ENCODE data around the gene SLC2A4. TPM values are rescaled to one million over a fixed set of nuclear protein-coding genes. Genes with fewer than 3 reads are reported as not detected.

The SLC2A4 gene
- total and polyA plus RNA-seq, 2 of the 4 experiments (the other 2 are of a cell fraction) = 0.07 TPM; not detected in 1

- ATAC-seq (ENCODE audit: low read depth) (no peak), DNase-seq (no peak)
- Histone ChIP-seq H4K8ac (ENCODE audit: low read depth in 2 of 2, low read length in 2 of 2) (peak overlapping the region; percentile 80 to 87; a peak in 3 of 4 replicates), H3K23ac (ENCODE audit: low read depth, low read length) (peak overlapping the region; percentile 10; the same call in 1 of the 2 replicates), H3K36me3 (ENCODE audit: control insufficient read depth, insufficient read depth, low read length) (peaks cover 28% of the 10 kb centered on the region), H3K9me1 (ENCODE audit: insufficient read depth, low read length) (no peaks in the 10 kb centered on the region), H3K4me1 (ENCODE audit: control insufficient read depth, insufficient read depth, low read length) (peaks cover 8% of the 10 kb centered on the region), H3K9ac (ENCODE audit: low read depth, low read length) (peak overlapping the region; percentile 81), H3K27me3 (ENCODE audit: control insufficient read depth, insufficient read depth, low read length) (no peaks in the 10 kb centered on the region), H2AFZ (replicated peaks; ENCODE audit: low read length, poor library complexity) (peak overlapping the region; percentile 90), H2BK15ac (ENCODE audit: low read depth, low read length) (peak overlapping the region; percentile 39; the same call in 1 of the 3 replicates), H3K56ac (ENCODE audit: extremely low read depth, insufficient read depth, low read length) (no peak overlapping the region; the same call in none of the 2 replicates), H3K18ac (ENCODE audit: low read depth, low read length) (no peak overlapping the region; the same call in 1 of the 2 replicates), H2BK5ac (ENCODE audit: low read depth, low read length, poor library complexity, severe bottlenecking) (peak overlapping the region; percentile 68), H3K4me2 (ENCODE audit: low read depth, low read length) (peak overlapping the region; percentile 95), H3K4me3 (ENCODE audit: insufficient read depth, low read depth, low read length) (peak overlapping the region; percentile 90), H4K91ac (ENCODE audit: insufficient read depth, low read depth, low read length) (peak overlapping the region; percentile 69), H2AK5ac (ENCODE audit: low read depth, low read length) (peak overlapping the region; percentile 77), H2AK9ac (replicated peaks; ENCODE audit: low read depth, low read length, poor library complexity) (peak overlapping the region; percentile 92), H2BK120ac (ENCODE audit: low read depth, low read length) (no peak overlapping the region; the same call in 1 of the 2 replicates), H2BK20ac (ENCODE audit: low read depth, low read length) (no peak overlapping the region), H3K14ac (replicated peaks; ENCODE audit: low read depth, low read length) (peak overlapping the region; percentile 69), H4K5ac (ENCODE audit: low read depth, low read length) (peak overlapping the region; percentile 77), H3K4ac (ENCODE audit: low read depth, low read length) (peak overlapping the region; percentile 51), H3K79me1 (ENCODE audit: low read depth in 1 of 2, low read length in 2 of 2) (peaks cover 13 to 49% of the 10 kb centered on the region in 2 experiments), H4K20me1 (ENCODE audit: insufficient read depth, low read length) (peaks cover 7% of the 10 kb centered on the region; the same call in 1 of the 2 replicates), H3K27ac (ENCODE audit: insufficient read depth, low read length) (peak overlapping the region; percentile 82), H3K9me3 (ENCODE audit: control insufficient read depth, insufficient read depth, low read length) (no peaks in the 10 kb centered on the region)
- ChIA-PET POLR2A (ENCODE audit: unreplicated experiment) (no interaction called here), CTCF (no interaction called here)
- intact Hi-C loops (cut with micrococcal nuclease) (no loop called here), in situ Hi-C loops (cut with MboI; ENCODE audit: low sequenced_read_pairs) (loop anchor here (25.0 kb wide), 1 partner anchor 919 kb away; the partner anchor contains the start of genes PER1 and VAMP2), dilution Hi-C loops (cut with HindIII; ENCODE audit: low sequenced_read_pairs, unreplicated experiment) (no loop called here)
- TF ChIP-seq MAZ (IDR thresholded peaks at IDR 0.05; ENCODE audit: borderline replicate concordance, low read depth, low read length) (no peak), CEBPB (IDR thresholded peaks at IDR 0.05; ENCODE audit: low read depth, low read length) (no peak), CHD1 (IDR thresholded peaks at IDR 0.05; ENCODE audit: low read depth, low read length) (no peak), BHLHE40 (IDR thresholded peaks at IDR 0.05; ENCODE audit: low read depth, low read length) (no peak), MAFK (IDR thresholded peaks at IDR 0.05; ENCODE audit: low read depth, low read length) (no peak), ELK1 (IDR thresholded peaks at IDR 0.05; ENCODE audit: borderline replicate concordance, low read depth, low read length) (no peak), USF2 (IDR thresholded peaks at IDR 0.05; ENCODE audit: low read depth, low read length) (no peak), CTCF (conservative IDR thresholded peaks at IDR 0.05; ENCODE audit: low read depth, low read length) (no peak), SMC3 (IDR thresholded peaks at IDR 0.05; ENCODE audit: low read depth, low read length) (no peak), NFE2L2 (IDR thresholded peaks at IDR 0.05; ENCODE audit: low read depth, low read length) (no peak), RFX5 (IDR thresholded peaks at IDR 0.05; ENCODE audit: low read depth, low read length) (no peak), RAD21 (IDR thresholded peaks at IDR 0.05; ENCODE audit: low read length) (no peak), MXI1 (IDR thresholded peaks at IDR 0.05; ENCODE audit: borderline replicate concordance, low read depth, low read length) (no peak), FOS (IDR thresholded peaks at IDR 0.05; ENCODE audit: low read depth, low read length) (no peak), POLR2A (IDR thresholded peaks at IDR 0.05; ENCODE audit: low read depth, low read length) (no peak)
- no TSS peak for BruUV-seq (replicated peaks)
- WGBS, 2 experiments (ENCODE audit: extremely low coverage in 2 of 2, insufficient read length in 1 of 2) = no CpG with 5 or more reads among the region's 2 CpGs
Measured at GRCh38 chr17:7243453-7243729, 38.1 kb upstream of the SLC2A4 start.

Measured in IMR-90 (cell line).